Astrocyte of the cerebellum (primary cell): ENCODE results near the gene IDH3A.
A peak's percentile ranks its signal among the peaks of the same experiment; 100 is the strongest.

Experiments used
- DNase-seq: peaks from one replicate; pipeline ENCODE4 v3.0.0-alpha.2; 2011; ENCODE audit warnings: low read depth
- H3K4me3 ChIP-seq: 2 replicates; pipeline ENCODE4 v1.5.1; 2011; ENCODE audit warnings: mild to moderate bottlenecking, low read depth, low read length, moderate library complexity
- CTCF ChIP-seq: IDR thresholded peaks from 2 replicates; pipeline ENCODE4 v1.5.1; 2012; ENCODE audit warnings: low read length, low read depth, moderate library complexity, mild to moderate bottlenecking; ENCODE audit errors: missing control alignments
- in situ Hi-C: cut with HindIII; loops from 2 replicates; pipeline ENCODE4 v1.10.0; 2017; ENCODE audit warnings: low sequenced_read_pairs

Gene IDH3A

GRCh38 chr15:78129077-78129750 is 19.9 kb upstream of the IDH3A start:
- no peak overlapping the region for H3K4me3 ChIP-seq
- TF ChIP-seq CTCF = no peak
- in situ Hi-C loops = no loop called here
- DNase-seq = no peak

GRCh38 chr15:78129751-78130287 is 19.3 kb upstream of the IDH3A start:
- TF ChIP-seq CTCF = no peak
- no peak for DNase-seq
- no peak overlapping the region for H3K4me3 ChIP-seq
- in situ Hi-C loops = no loop called here

GRCh38 chr15:78130466-78131294 is 18.5 kb upstream of the IDH3A start:
- TF ChIP-seq CTCF = no peak
- DNase-seq = no peak
- H3K4me3 ChIP-seq = peak overlapping the region; percentile 67
- in situ Hi-C loops = no loop called here

GRCh38 chr15:78131295-78132061 is 17.7 kb upstream of the IDH3A start, which contains the start of gene CIB2:
Gene CIB2, minus strand, starts transcription at chr15:78131445. Its CDS starts 230 bp downstream, at chr15:78131215.
- peak; percentile 8 for DNase-seq
- peak within 1 kb of the TSS; percentile 67 for H3K4me3 ChIP-seq
- in situ Hi-C loops = no loop called here
- peak; percentile 47 for TF ChIP-seq CTCF

- H3K4me3 ChIP-seq = no peak overlapping the region
- in situ Hi-C loops = no loop called here
- TF ChIP-seq CTCF = no peak
- no peak for DNase-seq
Observed at GRCh38 chr15:78133801-78134200, 15.4 kb upstream of the IDH3A start.

GRCh38 chr15:78139578-78139977 is 9.6 kb upstream of the IDH3A start:
- no peak for TF ChIP-seq CTCF
- H3K4me3 ChIP-seq = no peak overlapping the region
- DNase-seq = no peak
- in situ Hi-C loops = no loop called here
